ENCODE results near the gene CEP104. TPM values are rescaled to one million over a fixed set of nuclear protein-coding genes. Genes with fewer than 3 reads are reported as not detected.
A peak's percentile ranks its signal among the peaks of the same experiment; 100 is the strongest.

The CEP104 gene
- total and polyA plus RNA-seq, 10 of the 15 experiments (the other 5 are each of a cell fraction or from before 2014, with no cell fraction given): 7.2 to 34.8 (median 19.3) TPM

GRCh38 chr1:3796215-3797061 is 60.6 kb downstream of the CEP104 start, which contains the start of gene LRRC47 (continued):
- TF ChIP-seq USF1 (IDR thresholded peaks at IDR 0.05; ENCODE audit: borderline replicate concordance, extremely low read length, insufficient read depth, low read depth, low read length) (no peak), CBX5 (IDR thresholded peaks at IDR 0.05; ENCODE audit: low read depth) (no peak), STAT3 (IDR thresholded peaks at IDR 0.05; ENCODE audit: low read depth, low read length) (no peak), CUX1 (IDR thresholded peaks at IDR 0.05; ENCODE audit: insufficient replicate concordance, low read depth, low read length) (no peak), GATAD2B (conservative IDR thresholded peaks at IDR 0.05; ENCODE audit: low read depth) (peak; percentile 92), MYC (IDR thresholded peaks at IDR 0.05; ENCODE audit: insufficient read depth, insufficient read length, insufficient replicate concordance, low read length, severe bottlenecking) (no peak), PAX5 (IDR thresholded peaks at IDR 0.05; ENCODE audit: borderline replicate concordance, low read depth, low read length) (no peak), NFXL1 (IDR thresholded peaks at IDR 0.05; ENCODE audit: borderline replicate concordance) (no peak), POLR2A (IDR thresholded peaks at IDR 0.05; ENCODE audit: low read depth, low read length) (peak; percentile 95), ZNF384 (IDR thresholded peaks at IDR 0.05; ENCODE audit: borderline replicate concordance, low read depth, low read length) (no peak), WRNIP1 (IDR thresholded peaks at IDR 0.05; ENCODE audit: borderline replicate concordance, low read depth, low read length) (no peak), RELB (IDR thresholded peaks at IDR 0.05; ENCODE audit: low read depth) (peak; percentile 46; the same call in 1 of the 2 replicates), GABPA (IDR thresholded peaks at IDR 0.05; ENCODE audit: low read depth) (peak; percentile 97), HSF1 (IDR thresholded peaks at IDR 0.05; ENCODE audit: low read depth, low read length) (no peak), TAF1 (IDR thresholded peaks at IDR 0.05; ENCODE audit: borderline replicate concordance, low read depth, low read length) (peak; percentile 87), LARP7 (IDR thresholded peaks at IDR 0.05) (peak; percentile 94), IKZF1 (conservative IDR thresholded peaks at IDR 0.05) (peak; percentile 96), SREBF1 (IDR thresholded peaks at IDR 0.05; ENCODE audit: low read length) (no peak)
- TF ChIP-seq, protein P1, sequence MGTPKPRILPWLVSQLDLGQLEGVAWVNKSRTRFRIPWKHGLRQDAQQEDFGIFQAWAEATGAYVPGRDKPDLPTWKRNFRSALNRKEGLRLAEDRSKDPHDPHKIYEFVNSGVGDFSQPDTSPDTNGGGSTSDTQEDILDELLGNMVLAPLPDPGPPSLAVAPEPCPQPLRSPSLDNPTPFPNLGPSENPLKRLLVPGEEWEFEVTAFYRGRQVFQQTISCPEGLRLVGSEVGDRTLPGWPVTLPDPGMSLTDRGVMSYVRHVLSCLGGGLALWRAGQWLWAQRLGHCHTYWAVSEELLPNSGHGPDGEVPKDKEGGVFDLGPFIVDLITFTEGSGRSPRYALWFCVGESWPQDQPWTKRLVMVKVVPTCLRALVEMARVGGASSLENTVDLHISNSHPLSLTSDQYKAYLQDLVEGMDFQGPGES (IDR thresholded peaks at IDR 0.05): no peak
